Brain pericyte (primary cell): ENCODE measurements around the gene ARHGAP10.

ENCODE experiments used
- DNase-seq: peaks from one replicate; pipeline ENCODE4 v3.0.0-alpha.2; 2012; ENCODE audit warnings: low read depth, low spot score

The ARHGAP10 gene

DNA sequence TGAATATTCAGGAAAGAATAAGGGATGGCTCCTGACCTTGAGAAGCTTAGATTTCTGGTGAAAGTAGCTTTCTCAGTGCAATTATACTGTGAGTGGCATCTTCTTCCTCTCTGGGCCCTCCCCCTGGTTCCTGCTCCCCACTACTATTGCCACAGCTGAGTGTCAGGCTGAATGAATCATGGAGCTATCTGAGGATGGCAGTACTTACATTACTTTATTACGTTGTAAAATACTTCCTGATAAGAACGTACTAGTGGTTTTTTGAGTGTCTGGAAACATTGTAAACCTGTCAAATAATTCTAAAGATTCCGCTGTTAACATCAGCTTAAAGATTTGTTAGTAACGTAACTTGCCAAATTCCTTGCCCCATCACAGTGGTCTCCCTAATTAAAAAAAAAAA is 36.2 kb downstream of the ARHGAP10 start:
- DNase-seq: no peak

- DNase-seq: no peak
Observed at GRCh38 chr4:147769386-147769785, 37.5 kb downstream of the ARHGAP10 start.

- DNase-seq: no peak
Observed at GRCh38 chr4:147770831-147771230, 38.9 kb downstream of the ARHGAP10 start.

DNA sequence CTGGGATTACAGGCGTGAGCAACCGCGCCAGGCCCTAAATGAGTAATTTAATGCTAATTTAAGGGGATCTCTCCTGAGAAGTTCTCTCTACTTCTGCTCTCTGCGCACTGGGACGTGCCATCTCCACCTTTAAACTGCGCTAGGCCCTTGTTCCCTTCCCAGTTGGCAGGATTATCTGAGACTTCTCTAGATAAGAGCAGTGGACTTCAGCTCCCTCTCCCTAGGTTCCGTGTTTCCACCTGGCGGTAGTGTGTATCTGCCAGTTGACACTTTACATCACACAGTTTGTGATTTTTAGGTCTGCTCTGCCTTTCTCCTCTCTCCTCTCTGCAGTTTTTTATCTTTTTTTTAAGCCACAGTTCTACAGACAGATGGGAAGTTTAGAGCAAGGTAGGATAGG is 40.2 kb downstream of the ARHGAP10 start:
- no peak for DNase-seq

DNA sequence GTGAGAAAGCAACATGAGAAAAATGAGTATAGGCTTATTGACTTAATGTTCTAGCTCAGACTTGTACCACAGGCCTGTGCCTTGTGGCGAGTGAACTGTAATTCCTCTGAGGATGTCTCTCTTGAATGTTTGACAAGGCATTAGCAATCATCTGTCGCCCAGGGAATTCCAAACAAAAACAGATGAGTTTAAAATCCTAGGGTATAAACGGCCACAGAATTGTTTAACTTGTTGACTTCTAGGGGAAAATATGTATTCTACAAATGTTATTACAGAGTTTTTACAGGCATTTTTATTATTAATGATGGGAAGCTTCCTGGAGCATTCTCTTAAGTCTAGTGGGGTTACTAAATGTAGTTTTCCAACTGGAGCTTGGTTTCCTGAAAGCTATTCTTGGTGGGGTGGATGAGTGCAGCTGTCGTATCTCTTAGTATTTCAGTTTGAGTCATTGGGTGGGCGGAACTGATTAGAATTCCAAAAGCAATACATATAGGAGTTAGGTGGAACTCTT is 40.6 kb downstream of the ARHGAP10 start:
- no peak for DNase-seq

GRCh38 chr4:147773261-147774184 is 41.6 kb downstream of the ARHGAP10 start:
- DNase-seq: no peak

DNA sequence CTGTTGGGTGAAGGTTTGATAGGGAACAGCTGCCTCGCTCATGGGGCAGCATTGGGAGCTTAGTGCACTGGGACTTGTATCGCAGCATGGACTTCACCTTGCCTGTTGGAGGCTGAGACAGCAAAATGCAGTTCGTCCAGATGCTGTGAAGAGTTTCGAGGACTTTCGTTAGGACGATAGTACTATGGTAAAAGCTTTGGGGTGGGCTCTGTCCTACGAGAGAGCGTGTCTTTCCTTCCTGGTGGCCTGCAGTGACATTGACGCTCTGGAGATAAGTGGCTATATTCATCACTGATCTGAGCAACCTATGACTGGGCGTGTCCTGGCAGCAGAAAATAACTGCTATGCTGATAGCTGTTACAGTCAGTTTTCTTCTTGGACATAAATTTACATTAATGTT is 44.8 kb downstream of the ARHGAP10 start:
- no peak for DNase-seq

- no peak for DNase-seq
Observed at GRCh38 chr4:147777456-147778091, 45.7 kb downstream of the ARHGAP10 start.

- DNase-seq: no peak
Observed at GRCh38 chr4:147778942-147779341, 47.1 kb downstream of the ARHGAP10 start.

DNA sequence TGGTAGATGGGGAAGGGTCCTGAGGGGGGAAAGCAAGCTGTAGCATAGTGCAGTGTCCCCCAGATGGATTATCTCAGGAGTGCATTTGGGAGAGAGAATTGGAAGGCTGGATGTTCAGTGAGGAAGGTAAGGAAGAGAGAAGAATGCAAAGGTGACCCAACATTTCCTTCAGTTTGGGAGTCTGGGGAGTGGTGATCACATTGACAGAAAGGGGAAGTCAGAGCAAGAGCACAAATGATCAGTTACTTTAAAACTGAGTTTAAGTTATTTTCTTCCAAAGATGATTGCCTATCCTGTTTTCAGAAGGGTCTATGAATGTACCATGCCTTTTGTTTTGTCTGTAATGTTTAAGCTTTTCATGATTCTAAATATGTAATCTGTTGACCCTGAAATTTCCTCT is 47.6 kb downstream of the ARHGAP10 start:
- no peak for DNase-seq

- no peak for DNase-seq
Observed at GRCh38 chr4:147780137-147780777, 48.4 kb downstream of the ARHGAP10 start.

GRCh38 chr4:147782087-147782781 is 50.3 kb downstream of the ARHGAP10 start:
- DNase-seq: no peak

DNA sequence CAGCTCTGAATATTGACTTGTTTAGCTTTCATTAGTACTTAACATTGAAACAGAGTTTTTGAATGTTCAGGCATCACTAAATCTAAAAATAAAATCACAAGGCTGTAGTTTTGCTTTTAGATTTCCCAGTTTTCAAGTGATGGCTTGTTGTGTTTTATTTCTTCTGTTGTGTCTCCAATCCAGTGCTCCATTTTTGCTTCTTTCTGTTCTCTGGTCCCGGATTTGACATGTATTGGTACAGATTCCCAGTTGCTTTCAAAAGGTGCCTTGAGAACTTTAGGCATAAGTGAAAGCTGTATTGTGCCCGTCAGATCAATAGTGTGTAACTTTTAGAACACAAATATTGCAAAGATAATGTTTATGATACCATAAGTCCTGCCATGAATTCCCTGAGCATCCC is 53.2 kb downstream of the ARHGAP10 start:
- DNase-seq: no peak

- no peak for DNase-seq
Observed at GRCh38 chr4:147786031-147786430, 54.1 kb downstream of the ARHGAP10 start.

GRCh38 chr4:147786531-147786930 is 54.6 kb downstream of the ARHGAP10 start:
- no peak for DNase-seq

DNA sequence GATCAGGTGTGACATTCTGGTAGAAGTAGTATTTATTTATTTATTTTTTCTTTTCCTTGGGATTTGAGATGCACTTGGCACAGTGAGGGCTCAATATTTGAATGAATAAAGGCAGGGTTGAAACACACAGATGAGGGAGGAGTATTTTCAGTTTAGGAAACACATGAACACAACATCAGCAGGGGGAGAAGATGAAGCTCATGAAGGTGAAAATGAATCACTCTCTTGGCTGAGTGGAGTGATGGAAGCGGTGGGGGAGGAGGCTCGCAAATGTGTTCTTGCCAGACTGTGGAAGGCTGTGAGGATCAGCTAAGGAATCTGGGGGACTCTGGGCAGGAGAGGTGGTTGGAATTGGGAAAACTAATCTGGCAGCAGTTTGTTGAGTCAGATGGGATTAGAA is 55.3 kb downstream of the ARHGAP10 start:
- no peak for DNase-seq

GRCh38 chr4:147788791-147789190 is 56.9 kb downstream of the ARHGAP10 start:
- no peak for DNase-seq

DNA sequence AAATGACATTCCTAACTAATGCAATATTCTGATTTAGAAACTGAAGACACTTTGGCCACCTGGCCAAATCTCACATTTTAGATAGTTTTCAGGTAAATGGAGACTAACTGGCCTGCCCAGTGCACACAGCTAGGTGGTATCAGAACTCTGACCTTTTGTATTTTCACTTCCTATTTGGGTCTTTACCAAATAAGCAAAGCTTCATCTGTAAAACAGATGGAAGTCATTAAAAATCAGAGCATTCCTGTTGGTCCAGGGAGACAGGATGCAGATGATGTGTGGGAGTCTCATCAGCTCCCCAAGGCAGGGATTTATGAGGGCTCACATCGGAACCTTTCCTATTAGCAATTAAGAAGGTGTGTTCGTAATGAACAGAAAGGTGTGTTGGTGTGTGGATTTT is 57.7 kb downstream of the ARHGAP10 start:
- no peak for DNase-seq

DNA sequence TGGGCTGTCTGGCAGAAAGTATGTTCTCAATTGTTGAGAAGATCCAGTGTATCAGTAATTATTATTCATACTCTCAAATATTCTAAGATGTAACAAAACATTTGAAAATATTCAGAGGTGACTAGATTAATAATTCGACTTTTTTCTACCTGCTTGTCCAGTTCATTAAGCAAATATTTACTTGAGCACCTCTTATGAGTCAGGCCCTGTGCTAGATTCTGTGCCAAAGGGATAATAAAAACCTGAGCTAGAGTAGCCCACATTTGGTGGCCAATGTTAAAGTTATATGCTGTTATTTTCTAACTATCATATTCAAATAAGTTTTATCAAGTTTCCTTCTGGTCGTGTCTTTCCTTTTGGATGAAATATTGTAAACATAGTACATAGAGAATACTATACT is 58.5 kb downstream of the ARHGAP10 start:
- DNase-seq: no peak

DNA sequence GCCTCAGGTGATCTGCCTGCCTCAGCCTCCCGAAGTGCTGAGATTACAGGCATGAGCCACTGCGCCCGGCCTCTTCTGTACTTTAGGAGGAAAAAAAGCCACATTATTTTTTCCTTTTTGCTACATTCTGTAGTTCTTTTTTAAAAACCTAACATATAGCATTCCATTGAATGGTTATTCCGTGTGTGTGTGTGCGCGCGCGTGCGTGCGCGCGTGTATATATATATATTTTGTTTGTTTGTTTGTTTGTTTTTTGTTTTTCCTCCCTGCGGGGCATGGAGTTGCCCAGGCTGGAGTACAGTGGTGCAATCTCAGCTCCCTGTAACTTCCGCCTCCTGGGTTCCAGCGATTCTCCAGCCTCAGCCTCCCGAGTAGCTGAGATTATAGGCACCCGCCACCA is 59.5 kb downstream of the ARHGAP10 start:
- no peak for DNase-seq

DNA sequence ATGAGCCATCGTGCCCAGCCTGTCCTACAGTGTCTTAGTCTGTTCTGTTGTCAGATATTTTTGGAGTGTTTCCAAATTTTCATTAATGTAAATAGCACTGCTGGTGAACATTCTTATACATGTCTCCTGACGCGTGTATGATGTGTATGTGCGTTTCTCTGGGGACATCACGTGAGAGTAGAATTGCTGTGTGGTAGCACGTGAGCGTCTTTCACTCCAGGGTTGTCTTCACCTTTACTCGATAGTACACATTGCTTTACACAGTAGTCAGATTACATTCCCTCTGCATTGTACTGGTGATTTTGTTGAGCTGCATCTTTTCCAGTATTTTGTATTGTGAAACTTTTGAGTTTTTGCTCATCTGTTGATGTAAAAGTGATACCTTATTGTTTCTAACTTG is 60.0 kb downstream of the ARHGAP10 start:
- DNase-seq: peak; percentile 66
